Dermis microvascular lymphatic vessel endothelial cell (primary cell): ENCODE results near the gene DUT. TPM values are rescaled to one million over a fixed set of nuclear protein-coding genes. Genes with fewer than 3 reads are reported as not detected.

ENCODE experiments used
- DNase-seq, 2 donors: peaks; one replicate each; pipeline versions ENCODE4 v3.0.0 to v3.0.0-alpha.2; 2010; ENCODE audit warnings: low read depth in 2 of 2
- total RNA-seq: library from RNA; depleted of rRNA; stranded (reverse); fragments of >200 nt; gene quantifications from 2 replicates; pipeline ENCODE4 v1.2.1, GENCODE V29; 2014

The DUT gene
- total RNA-seq, 1 donor from 2014 or later = 38.0 TPM

DNA sequence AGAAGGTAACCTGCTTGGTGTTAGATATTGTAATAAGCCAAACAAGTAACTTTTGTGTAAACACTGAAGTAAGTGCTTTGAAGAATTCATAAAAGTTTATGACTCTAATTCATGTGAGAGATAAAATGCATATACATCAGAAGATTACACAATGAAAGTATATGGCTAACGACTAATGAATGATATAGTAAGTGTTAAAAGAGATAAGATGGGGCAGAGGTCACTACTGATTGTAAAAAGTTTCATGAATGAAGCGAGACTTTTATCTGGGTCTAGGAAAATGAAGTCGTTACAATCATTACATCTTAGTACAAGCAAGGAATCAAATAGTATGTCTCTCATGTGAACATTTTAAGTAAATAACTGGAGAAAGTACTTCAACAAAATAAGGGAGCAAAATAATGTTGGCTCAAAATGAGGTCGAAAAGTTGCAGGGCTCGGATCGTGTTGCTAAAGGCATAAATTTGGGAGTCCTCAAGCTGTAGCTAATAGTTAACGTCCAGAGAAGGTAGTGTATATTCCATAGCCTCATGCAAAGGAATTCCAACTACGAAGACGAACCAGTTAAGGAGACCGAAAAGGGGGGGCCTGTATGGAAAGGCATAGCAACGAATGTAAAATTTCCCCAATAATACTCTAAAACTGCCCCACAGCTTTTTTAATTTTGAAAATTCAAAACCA, 984 bp upstream of the DUT start:
- DNase-seq = no peak

DNA sequence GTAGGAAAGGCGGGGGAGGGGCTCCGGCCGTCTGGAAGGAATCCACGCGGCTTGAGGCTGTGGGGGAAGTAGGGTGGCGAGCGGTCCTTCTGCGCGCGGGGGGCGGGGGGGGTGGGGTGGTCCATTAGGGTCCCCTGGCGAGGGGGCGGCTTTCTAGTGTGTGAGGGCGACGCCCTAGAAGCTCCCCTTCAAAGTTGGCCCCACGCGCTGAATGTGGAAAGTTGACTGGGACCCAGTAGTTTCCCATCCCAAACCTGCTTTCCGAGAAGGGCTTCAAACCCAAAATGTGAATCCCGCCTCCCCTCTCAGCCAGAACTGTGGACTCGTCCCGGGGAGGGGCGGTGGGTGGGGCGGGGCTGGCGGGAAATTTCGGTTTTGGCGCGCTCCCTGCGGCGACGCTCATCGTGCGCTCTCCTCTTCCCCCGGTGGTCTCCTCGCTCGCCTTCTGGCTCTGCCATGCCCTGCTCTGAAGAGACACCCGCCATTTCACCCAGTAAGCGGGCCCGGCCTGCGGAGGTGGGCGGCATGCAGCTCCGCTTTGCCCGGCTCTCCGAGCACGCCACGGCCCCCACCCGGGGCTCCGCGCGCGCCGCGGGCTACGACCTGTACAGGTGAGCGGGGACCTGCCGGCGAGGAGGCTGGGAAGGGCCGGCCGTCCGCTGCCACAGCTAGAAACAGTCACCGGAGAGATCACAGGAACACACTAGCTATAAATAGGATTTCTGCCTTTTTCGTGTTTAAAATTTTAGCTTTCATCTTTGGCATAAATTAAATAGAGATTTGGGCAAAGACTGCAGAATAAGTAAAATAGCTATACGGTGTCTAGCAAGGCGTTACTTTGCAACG, 790 bp downstream of the DUT start:
- DNase-seq = peak; percentile 14 to 46

GRCh38 chr15:48332642-48333034, 1.4 kb downstream of the DUT start:
- DNase-seq = no peak

GRCh38 chr15:48333540-48333939, 2.3 kb downstream of the DUT start:
- no peak for DNase-seq

- DNase-seq = no peak
These were observed 3.0 kb downstream of the DUT start for GRCh38 chr15:48334260-48334659.

DNA sequence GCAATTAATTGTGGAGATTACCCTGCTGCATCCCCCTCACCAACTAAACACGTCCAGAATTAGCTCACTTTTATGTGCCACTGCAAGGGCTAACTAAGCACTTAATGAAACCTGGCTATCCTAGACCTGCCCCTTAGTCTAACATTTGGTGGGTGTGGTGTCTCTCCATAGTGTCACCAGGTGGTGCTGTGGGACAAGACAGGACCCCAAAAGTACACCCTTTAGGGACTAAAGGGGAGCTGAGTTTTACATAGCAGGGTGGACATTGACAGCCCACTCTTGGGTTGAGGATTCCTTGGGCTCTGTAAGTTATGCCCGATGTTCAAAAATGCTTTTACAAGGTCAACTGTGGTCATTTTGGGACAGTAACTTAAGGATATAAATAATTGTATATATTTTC, 5.7 kb downstream of the DUT start:
- DNase-seq = peak in 1 of 2 donors; percentile 29

DNA sequence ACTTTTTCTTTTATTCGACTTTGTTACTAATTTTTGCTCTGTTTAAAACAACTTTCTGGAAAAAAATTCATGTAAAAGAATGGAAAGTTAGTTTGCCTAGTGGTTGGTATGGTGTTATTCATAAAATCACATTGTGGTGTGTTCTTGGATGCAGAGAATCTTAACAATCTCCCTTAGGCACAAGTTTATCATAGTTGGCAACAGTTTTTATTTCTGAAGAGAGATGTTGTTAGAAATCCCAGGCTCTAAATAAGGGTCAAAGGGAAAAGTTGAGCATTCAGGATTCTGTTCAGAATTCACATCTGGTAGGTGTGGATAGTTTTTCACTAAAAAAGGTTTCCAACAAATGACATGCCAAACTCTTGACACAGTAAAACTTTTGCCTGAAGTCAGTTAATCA, 6.4 kb downstream of the DUT start:
- no peak for DNase-seq

- DNase-seq = no peak
These were observed 8.9 kb downstream of the DUT start for GRCh38 chr15:48340111-48340510.

DNA sequence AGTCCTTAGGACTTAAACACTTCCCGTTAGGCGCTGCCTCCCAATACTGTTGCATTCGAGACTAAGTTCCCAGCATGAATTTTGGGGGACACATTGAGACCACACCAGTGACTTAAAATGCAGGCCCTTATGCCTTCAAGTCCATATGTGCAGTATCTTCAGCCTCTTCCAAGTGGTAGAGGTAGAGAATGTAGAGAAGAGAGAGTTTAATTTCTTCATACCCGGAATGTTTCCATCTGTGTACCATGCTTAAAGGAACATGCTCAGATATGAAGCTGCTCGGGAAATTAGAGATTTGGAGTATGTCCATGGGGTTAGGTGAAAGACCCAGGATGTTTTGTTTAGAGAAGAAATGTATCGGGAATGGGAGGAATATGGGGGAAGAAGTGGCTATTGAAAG, 12.6 kb downstream of the DUT start:
- DNase-seq = no peak

DNA sequence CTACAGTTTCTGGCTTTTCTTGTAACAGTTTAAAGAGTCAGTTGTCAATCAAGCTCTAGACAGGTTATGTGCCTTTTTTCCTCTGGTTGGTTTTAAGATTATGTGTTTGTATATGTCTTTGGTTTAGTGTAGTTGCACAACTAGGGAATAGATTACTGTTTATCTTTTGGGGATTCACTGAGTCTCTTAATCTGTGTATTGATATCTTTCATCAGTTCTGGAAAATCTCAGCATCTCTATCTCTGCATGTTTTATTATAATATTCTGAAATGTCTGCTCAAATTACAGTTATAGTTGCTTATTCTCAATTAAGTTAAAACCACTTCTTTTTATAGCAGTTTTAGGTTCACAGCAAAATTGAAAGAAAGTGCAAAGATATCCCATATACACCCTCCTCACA, 14.3 kb downstream of the DUT start:
- no peak for DNase-seq

DNA sequence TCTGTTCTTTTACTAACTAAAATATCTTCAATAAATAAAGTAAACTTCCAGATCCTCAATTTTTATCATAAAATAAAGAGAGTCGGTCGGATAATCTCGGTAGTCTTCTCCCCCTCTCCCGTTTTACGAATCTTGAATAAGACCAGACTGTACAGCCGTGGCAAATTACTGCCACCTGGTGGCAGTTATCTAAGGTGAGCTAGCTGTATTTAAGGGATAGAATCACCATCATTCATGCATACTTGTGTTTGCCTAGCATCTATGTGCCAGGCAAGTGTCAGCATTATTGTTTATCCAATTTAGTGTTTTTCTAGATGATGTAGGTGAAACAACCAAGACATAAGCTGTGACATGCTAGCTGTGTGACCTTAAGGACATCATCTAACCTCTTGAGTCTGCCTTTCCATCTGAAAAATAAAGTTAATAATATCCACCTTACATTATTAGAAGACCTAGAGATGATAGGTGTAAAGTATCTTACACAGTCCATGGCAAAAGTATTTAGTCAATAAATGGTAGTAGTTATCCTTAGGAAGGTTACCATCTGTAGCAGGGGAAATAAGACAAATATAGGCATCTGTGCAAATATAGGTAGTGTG, 21.3 kb downstream of the DUT start:
- DNase-seq = peak; percentile 64 to 81

GRCh38 chr15:48354694-48355303, 23.6 kb downstream of the DUT start:
- no peak for DNase-seq

- no peak for DNase-seq
These were observed 24.1 kb downstream of the DUT start for GRCh38 chr15:48355377-48355776.

- DNase-seq = peak; percentile 47 to 67
These were observed 27.3 kb downstream of the DUT start for GRCh38 chr15:48358229-48359152.

GRCh38 chr15:48360841-48361240, 29.6 kb downstream of the DUT start:
- no peak for DNase-seq

GRCh38 chr15:48361685-48362084, 30.5 kb downstream of the DUT start:
- no peak for DNase-seq

GRCh38 chr15:48363474-48363873, 32.2 kb downstream of the DUT start:
- DNase-seq = no peak

DNA sequence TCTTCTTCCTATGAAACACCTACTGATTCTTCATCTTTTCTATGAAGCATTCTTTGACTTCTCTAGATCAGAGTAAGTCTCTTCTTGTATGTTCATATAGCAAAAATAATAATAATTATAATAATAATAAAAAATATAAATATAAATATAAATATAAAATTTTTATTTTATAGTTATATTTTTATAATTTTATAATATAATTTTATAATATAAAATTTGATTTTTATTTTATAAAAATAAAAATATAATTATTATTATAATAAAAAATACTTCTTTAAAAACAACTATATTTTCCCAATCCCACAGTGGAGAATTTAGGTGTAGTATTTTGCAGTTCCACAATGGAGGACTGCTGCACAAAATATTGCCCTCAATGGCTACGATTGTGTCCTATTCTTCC, 34.3 kb downstream of the DUT start:
- DNase-seq = no peak

DNA sequence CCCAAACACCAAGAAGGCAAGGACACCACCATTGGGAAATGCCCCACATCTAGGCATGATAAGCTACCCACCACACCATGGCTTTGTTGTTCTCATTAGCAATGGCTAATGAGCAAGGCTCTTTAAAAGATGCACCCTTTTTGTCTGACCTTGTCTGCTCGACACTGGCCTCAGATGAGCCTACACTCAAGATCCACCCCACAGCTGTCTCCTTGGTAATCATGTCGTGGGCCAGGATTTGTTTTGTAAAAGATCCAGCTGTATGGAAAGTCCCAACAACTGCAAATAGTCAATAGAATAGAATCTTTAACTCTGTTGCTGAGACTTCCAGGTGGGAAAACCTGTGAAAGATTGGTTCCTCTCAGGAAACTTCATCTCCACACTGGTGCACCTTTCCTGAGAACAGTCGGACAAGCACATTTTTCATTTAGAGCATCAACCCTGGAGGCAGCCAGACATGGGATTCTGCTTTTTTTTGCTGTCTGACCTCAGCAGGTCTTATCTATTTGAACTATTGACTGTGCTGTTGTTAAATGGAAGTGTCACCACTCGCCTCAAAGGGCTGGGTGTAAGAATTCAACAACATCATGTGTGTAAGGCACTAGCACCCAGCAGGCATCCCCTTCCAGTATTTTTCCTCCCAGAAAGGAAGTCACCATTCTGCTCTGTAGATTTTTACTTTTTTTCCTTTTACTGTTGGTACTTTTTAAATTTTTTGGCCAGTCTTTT, 35.5 kb downstream of the DUT start:
- no peak for DNase-seq

DNA sequence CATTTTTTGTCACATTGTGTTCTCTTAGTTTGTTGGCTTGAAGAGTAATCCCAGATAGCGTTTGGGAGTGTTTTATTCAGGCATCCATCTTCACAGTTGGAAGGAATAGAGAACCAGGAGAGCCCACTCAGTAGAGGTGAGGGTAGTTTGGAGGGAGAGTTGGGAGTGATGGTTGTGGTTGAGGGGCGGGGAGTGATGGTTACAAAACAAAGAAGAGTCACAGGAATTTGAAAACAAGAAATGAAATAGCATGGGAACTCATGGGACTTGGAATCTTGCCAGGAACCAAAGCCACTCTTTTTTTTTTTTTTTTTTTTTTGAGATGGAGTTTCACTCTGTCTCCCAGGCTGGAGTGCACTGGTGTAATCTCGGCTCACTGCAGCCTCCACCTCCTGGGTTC, 36.3 kb downstream of the DUT start:
- peak in 1 of 2 donors; percentile 20 for DNase-seq
